Measurements from ENCODE around the gene RBKS.

GRCh38 chr2:27857417-27858172 lies 32.6 kb downstream of the RBKS start:
- no peak for TF ChIP-seq CTCF (IDR thresholded peaks at IDR 0.05)
- no peak for TF ChIP-seq POLR2A (IDR thresholded peaks at IDR 0.05)
